ENCODE results near the gene SMARCD3.

The SMARCD3 gene

DNA sequence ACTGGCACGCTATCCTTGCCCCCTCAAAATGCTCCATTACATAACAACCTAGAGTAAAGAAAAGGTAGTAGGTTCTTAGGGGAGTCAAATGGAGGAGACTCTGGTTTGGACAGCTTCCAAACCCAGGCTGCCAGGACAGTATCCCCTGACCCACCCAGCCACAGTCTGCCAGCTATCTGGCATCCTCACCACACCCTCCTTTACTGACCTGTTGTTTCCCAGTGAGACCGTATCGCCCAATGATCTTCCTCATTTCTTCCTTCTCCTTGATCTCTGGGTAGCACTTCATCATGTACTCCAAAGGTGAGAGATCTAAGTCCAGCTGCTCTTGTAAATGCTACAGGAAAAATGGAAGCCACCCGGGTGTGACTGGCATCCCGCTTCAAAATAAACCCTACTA lies 33.1 kb downstream of the SMARCD3 start:
- in situ Hi-C loops (cut with HindIII; ENCODE audit: low sequenced_read_pairs), result no loop called here

- in situ Hi-C loops (cut with HindIII; ENCODE audit: low sequenced_read_pairs), result no loop called here
Observed at GRCh38 chr7:151213826-151214225, 34.7 kb downstream of the SMARCD3 start.

DNA sequence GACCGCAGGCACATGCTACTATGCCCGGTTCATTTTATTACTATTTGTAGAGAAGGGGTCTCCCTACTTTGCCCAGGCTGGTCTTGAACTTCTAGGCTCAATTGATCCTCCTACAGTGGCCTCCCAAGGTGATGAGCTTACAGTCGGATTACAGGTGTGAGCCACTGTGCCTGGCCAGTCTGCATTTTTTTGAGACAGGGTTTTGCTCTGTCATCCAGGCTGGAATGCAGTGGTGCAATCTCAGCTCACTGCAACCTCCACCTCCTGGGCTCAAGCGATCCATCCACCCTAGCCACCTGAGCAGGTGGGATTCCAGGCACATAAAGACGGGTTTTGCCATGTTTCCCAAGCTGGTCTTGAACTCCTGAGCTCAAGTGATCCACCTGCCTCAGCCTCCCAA lies 35.9 kb downstream of the SMARCD3 start:
- in situ Hi-C loops (cut with HindIII; ENCODE audit: low sequenced_read_pairs), result no loop called here

DNA sequence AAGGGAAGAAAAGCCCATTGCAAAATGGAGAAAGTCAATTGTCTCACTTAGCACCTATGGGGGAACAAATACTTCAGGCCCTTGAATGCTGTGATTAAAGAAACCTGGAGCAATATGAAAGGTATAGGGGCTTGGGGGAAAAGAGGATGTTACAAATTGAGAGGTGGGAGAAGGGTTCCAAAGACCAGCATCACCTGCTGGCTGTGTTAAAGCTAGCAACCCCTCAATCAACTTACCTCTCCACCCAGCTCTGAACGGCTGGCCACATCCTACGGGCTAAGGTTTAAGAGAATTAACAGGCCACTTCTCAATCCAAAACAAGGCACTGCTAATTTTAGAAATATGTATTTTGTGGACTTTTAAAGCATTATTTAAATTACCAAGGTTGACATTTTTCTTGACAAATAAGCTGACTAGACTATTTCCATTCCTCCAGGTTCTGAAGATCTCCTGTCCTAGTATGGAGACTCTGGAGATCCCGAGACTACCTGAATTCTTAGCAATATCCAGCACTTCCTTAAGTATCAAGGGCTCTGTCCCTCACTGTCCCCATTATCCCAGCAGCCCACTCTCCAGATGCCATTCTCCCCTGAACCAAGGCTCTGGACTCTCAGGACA lies 37.2 kb downstream of the SMARCD3 start:
- in situ Hi-C loops (cut with HindIII; ENCODE audit: low sequenced_read_pairs), result no loop called here

DNA sequence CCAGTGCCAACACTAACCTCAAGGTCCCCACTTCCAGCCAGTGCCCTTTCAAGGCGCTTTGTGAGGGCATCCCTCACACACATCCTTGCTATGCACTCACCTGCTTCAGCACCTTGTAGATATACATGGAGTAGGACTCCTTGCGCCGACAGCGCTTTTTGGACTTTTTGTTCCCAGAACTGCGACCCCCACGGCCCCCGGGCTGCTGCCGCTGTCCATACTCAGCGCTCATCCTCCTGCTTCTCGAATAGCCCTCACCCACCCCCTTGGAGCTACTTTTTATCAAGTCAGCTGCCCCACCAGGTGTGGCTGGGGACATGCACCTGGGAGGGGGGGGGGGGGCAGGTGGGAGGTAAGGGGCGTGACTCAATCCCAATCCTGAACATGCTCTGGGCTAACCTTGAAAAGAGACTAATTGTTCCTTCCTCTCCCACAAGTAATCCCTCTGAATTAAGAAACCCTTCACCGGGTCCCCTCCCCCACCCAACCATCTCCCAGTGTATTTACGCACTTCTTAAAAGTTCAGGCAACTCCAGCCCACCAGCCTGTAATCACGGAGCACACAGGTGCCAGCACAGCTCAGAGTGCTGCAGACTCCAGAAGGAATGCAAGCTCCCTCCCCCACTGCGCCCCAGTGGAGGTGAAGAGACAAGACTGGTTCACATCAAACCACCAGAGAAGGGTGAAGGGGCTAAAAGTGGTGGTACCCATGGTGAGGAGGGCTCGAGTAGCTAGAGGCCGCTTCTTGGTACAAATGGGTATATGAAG lies 38.2 kb downstream of the SMARCD3 start, which contains the start of gene H2BK1:
Gene H2BK1, minus strand, starts transcription at position 402 of the 768 bp plus-strand sequence. Its CDS starts 170 bp downstream, at position 232.
- in situ Hi-C loops (cut with HindIII; ENCODE audit: low sequenced_read_pairs), result no loop called here

GRCh38 chr7:151209588-151209987 lies 38.9 kb downstream of the SMARCD3 start:
- in situ Hi-C loops (cut with HindIII; ENCODE audit: low sequenced_read_pairs), result loop anchor here (5.0 kb wide), 2 partner anchors 42 to 63 kb away; partner anchors contain the start of gene GBX1

GRCh38 chr7:151208253-151208862 lies 40.1 kb downstream of the SMARCD3 start:
- in situ Hi-C loops (cut with HindIII; ENCODE audit: low sequenced_read_pairs), result loop anchor here (5.0 kb wide), 2 partner anchors 41 to 64 kb away; partner anchors contain the start of gene GBX1

- in situ Hi-C loops (cut with HindIII; ENCODE audit: low sequenced_read_pairs), result loop anchor here (5.0 kb wide), 2 partner anchors 41 to 64 kb away; partner anchors contain the start of gene GBX1
Observed at GRCh38 chr7:151207804-151208203, 40.7 kb downstream of the SMARCD3 start.

DNA sequence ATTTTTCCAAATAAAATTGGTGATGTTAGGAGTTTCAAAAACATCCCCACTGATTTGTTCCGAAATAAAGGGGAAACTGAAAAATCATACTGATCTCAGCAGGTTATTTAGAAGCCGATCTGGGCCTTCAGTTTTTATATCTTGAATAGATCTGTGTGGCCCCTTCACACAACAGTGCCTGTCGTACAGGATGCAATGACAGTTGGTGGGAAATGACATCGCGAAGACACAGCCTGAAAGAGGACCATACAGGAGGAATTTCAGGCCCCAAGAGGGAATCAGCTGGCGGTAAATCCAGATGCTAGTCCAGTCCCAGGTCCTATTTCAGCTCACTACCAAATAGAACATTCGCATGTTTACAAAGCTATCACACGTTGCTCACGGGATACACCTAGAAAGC lies 41.2 kb downstream of the SMARCD3 start:
- in situ Hi-C loops (cut with HindIII; ENCODE audit: low sequenced_read_pairs), result loop anchor here (5.0 kb wide), 2 partner anchors 40 to 65 kb away; partner anchors contain the start of gene GBX1

- in situ Hi-C loops (cut with HindIII; ENCODE audit: low sequenced_read_pairs), result loop anchor here (5.0 kb wide), 2 partner anchors 40 to 65 kb away; partner anchors contain the start of gene GBX1
Observed at GRCh38 chr7:151206914-151207313, 41.6 kb downstream of the SMARCD3 start.

GRCh38 chr7:151205730-151206129 lies 42.8 kb downstream of the SMARCD3 start:
- in situ Hi-C loops (cut with HindIII; ENCODE audit: low sequenced_read_pairs), result loop anchor here (5.0 kb wide), 2 partner anchors 38 to 67 kb away; partner anchors contain the start of gene GBX1

GRCh38 chr7:151204383-151205032 lies 44.0 kb downstream of the SMARCD3 start:
- in situ Hi-C loops (cut with HindIII; ENCODE audit: low sequenced_read_pairs), result loop anchor here (5.0 kb wide), 2 partner anchors 37 to 68 kb away; partner anchors contain the start of gene GBX1

GRCh38 chr7:151202836-151203235 lies 45.7 kb downstream of the SMARCD3 start:
- in situ Hi-C loops (cut with HindIII; ENCODE audit: low sequenced_read_pairs), result no loop called here

GRCh38 chr7:151201751-151202150 lies 46.7 kb downstream of the SMARCD3 start:
- in situ Hi-C loops (cut with HindIII; ENCODE audit: low sequenced_read_pairs), result no loop called here

DNA sequence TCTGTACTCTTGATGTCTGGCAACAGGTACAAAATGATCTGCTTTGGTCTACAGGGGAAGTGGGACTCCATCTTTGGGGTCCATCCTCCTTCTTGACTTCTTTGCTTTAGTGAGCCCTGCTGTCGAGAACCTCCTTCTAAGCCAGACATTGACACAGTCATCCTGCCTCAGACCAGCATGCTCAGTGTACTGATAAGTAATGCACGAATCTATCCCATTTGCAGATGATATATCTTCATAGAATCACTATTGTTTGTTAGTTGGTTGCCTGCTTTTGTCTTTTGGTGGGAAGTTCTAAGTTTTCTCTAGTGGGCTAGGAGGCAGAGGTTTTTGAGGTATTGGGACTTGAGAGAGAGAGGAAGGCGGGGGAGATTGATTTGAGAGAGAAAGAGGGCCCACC lies 47.1 kb downstream of the SMARCD3 start:
- in situ Hi-C loops (cut with HindIII; ENCODE audit: low sequenced_read_pairs), result no loop called here

GRCh38 chr7:151198945-151199848 lies 49.3 kb downstream of the SMARCD3 start:
- in situ Hi-C loops (cut with HindIII; ENCODE audit: low sequenced_read_pairs), result no loop called here

DNA sequence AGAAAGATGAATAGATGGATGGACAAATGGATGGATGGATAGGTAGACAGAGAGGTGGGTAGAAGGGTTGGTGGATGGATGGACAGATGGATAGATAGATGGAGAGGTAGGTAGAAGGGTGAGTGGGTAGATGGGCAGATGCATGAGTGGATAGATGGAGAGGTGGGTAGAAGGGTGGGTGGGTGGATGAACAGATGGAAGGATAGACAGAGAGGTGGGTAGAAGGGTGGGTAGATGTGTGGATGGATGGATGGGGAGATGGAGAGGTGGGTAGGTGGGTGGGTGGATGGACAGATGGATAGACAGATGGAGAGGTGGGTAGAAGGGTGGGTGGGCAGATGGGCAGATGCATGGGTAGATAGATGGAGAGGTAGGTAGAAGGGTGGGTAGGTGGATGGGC lies 50.6 kb downstream of the SMARCD3 start:
- in situ Hi-C loops (cut with HindIII; ENCODE audit: low sequenced_read_pairs), result no loop called here

DNA sequence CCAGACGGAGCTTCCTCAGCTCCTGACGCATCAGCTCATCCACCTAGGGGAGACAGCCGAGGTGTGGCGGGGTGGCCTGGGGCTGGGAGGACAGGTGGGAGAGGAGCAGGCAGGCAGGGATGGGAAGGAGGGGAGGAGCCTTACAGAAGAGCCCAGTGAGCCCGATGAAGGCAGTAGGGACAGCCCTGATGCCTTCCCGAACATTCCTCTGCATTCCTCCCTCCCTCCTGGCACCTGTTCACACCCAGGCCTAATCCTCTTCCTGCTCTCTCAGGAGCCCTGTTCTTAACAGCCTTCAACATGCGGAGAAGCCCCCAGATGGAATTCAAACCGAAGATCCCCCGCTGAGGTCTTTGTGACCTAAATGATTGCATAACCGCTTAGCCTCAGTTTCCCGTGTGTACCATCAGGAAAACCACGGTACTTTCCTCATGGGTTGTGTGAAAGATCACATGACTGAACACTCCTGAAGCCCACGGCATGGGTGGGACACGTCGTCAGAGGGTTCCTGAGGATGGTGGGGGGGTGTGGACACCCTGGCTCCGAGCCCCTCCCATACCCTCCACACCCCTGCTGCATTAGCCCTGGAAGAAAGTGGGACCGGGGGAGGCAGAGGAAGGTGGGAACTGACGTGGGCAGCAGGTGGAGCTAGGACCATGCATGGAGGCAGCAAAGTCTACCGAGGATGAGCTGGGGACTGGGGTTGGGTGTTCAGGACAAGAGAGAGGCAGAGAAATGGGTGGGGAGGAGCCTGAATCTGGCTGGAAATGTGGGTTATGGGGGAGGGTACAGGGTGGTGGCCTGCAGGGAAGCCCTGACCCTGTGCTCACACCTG lies 52.7 kb downstream of the SMARCD3 start:
- in situ Hi-C loops (cut with HindIII; ENCODE audit: low sequenced_read_pairs), result no loop called here

DNA sequence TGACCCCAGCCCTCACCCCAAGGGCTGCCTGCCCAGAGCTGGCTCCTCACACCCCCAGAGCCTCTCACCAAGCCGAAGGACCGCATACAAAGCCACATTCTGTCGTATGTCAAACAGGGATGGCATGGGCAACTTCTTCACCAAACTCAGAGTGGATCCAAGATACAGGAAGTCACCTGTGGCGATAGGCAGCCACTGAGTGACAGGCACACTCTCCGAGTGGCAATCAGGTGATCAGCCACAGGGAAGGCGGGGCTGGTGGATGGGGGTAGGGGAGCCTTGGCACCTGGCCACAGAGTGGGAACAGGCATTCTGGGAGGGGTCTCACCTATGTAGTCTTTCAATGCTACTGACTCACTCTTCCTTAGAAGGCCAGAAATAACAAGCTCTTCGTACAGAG lies 54.3 kb downstream of the SMARCD3 start:
- in situ Hi-C loops (cut with HindIII; ENCODE audit: low sequenced_read_pairs), result no loop called here
